ENCODE measurements around the gene SKI. TPM values are rescaled to one million over a fixed set of nuclear protein-coding genes. Genes with fewer than 3 reads are reported as not detected.

Gene SKI
- total RNA-seq, 1 donor, result 47.5 TPM

- no peaks in the 10 kb centered on the region for H3K4me1 ChIP-seq (ENCODE audit: insufficient read depth, low read length)
- H3K4me3 ChIP-seq (ENCODE audit: low read length), result no peak overlapping the region
- no peaks in the 10 kb centered on the region for H3K27me3 ChIP-seq (ENCODE audit: insufficient read depth, low read length)
- H3K9me3 ChIP-seq (ENCODE audit: low read depth, low read length), result no peaks in the 10 kb centered on the region
These were observed 125.7 kb downstream of the SKI start for GRCh38 chr1:2353551-2354438.

DNA sequence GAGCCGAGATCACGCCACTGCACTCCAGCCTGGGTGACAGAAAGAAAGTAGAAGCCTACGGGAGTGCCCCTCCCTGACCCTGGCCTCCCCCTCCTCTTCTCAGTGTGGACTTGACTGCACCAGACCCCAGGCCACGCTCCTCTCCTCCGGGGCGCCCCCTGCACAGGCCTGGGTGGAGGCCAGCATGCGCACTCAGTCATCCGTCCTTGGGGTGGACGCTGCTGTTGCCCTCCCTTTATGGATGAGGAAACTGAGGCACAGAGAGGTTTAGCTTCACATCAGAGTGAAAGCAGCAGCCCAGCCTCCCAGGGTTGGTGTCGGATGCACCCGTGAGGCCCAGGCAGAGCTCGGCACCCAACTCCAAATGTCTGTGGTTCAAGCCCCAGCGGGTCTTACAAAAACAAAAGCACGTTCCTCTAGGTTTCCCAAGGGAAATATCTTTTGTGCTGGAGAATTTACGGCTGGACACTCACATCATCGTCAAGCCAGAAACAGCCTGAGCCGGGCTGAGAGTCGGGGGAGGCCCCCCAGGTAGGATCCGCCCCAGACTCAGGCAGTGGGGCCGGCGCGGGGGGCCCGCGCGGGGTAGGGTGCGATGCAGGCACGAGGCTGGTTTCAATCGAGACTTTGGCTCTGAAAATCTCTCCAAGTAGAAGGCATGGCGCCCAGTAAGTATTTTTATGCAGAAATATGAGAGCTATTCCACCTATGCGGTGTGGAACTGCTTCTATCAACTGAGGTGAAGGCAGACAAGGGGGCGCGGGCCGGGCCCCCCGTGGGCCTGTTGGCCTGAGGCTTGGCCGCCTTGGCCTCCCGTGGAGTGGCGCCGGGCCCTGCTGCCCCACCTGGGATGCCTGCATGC, 126.6 kb downstream of the SKI start:
- Histone ChIP-seq H3K27me3 (ENCODE audit: insufficient read depth, low read length) (no peaks in the 10 kb centered on the region), H3K4me1 (ENCODE audit: insufficient read depth, low read length) (no peaks in the 10 kb centered on the region), H3K4me3 (ENCODE audit: low read length) (no peak overlapping the region), H3K9me3 (ENCODE audit: low read depth, low read length) (no peaks in the 10 kb centered on the region)

GRCh38 chr1:2355373-2356261, 127.5 kb downstream of the SKI start:
- H3K27me3 ChIP-seq (ENCODE audit: insufficient read depth, low read length), result no peaks in the 10 kb centered on the region
- no peak overlapping the region for H3K4me3 ChIP-seq (ENCODE audit: low read length)
- H3K9me3 ChIP-seq (ENCODE audit: low read depth, low read length), result no peaks in the 10 kb centered on the region
- no peaks in the 10 kb centered on the region for H3K4me1 ChIP-seq (ENCODE audit: insufficient read depth, low read length)

DNA sequence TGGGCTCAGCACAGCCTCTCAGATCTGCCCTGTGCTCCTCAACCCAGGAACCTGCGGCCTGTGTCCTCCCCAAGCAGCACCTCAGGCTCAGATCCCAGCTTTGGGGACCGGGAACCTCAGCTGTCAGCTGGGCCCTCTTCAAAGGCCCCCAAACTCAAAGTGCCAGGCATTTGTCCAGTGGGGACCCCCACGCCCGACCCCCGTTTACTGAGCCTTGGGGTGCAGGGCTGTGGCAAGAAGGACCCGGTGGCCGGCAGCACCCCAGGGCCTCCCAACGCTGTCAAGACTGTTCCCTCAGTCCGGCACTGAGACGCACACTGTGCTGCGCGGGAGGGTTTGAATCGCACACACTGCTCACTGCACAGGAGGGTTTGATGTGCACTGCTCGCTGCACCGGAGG, 128.3 kb downstream of the SKI start:
- Histone ChIP-seq H3K9me3 (ENCODE audit: low read depth, low read length) (no peaks in the 10 kb centered on the region), H3K4me1 (ENCODE audit: insufficient read depth, low read length) (no peaks in the 10 kb centered on the region), H3K4me3 (ENCODE audit: low read length) (no peak overlapping the region), H3K27me3 (ENCODE audit: insufficient read depth, low read length) (no peaks in the 10 kb centered on the region)

DNA sequence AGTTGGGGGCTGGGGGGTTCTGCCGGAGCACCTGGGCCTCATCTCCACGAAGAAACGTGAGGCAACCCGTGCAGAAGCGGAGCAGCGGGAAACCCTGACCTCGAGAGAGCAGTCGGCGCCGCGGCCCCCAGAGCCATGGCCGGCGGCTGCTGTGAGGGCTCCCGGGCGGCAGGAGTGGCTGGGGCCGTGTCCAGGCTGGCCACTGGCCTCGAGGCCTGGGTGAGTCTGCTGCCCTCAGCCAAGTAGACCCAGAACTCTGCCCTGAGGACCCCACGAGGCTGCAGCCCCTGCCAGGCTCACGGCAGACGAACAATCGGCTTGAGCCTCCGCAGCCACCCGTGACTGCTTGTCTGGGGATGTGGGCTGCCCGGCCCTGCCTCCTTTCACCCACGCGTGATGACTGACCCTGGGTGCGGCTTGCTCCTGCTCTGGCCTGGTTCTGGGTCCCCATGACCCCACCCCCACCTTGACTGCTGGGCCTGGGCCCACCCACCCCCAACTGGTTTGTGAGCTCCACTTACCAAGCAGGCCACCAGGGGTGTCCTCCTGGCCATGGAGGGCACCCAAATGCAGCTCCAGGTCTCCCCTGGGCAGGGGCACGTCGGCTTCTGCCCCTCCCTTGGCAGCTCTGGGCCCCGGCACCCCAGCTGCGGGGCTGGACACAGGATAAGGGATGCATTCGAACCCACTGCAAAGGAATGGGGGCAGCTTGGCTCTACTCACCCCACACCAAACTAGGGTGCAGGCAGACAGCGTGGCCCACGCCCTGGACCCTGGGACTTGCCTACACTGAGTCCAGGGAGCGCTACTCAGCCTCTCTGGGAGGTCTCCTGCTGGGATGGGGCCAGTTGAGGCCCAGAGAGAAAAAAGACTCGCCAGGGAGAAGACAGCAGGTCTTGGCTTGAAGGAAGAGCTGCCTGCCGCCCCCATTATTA, 129.1 kb downstream of the SKI start:
- H3K9me3 ChIP-seq (ENCODE audit: low read depth, low read length), result no peaks in the 10 kb centered on the region
- no peaks in the 10 kb centered on the region for H3K27me3 ChIP-seq (ENCODE audit: insufficient read depth, low read length)
- H3K4me1 ChIP-seq (ENCODE audit: insufficient read depth, low read length), result no peaks in the 10 kb centered on the region
- no peak overlapping the region for H3K4me3 ChIP-seq (ENCODE audit: low read length)

DNA sequence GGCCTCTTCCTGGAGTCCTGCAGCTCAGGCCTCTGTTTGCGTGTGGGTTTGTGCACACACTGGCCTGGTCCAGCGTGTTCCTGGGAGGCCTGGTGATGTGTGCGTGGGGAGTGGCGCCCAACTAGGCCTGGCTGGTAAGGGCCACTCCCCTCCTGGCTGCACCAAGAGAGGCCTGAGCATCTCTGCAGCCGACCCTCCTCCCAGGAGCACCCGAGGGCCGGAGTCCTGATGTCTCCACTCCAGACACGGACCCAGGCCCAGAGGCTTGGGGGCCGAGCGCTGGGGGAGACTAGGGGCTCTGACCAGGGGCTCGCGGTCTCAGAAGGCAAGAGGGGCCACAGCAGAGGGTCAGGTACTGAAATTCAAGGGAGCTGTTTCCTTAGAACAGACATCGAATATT, 130.0 kb downstream of the SKI start:
- Histone ChIP-seq H3K4me3 (ENCODE audit: low read length) (no peak overlapping the region), H3K9me3 (ENCODE audit: low read depth, low read length) (no peaks in the 10 kb centered on the region), H3K4me1 (ENCODE audit: insufficient read depth, low read length) (no peaks in the 10 kb centered on the region), H3K27me3 (ENCODE audit: insufficient read depth, low read length) (no peaks in the 10 kb centered on the region)

GRCh38 chr1:2358651-2359640, 130.8 kb downstream of the SKI start:
- no peak overlapping the region for H3K4me3 ChIP-seq (ENCODE audit: low read length)
- no peaks in the 10 kb centered on the region for H3K4me1 ChIP-seq (ENCODE audit: insufficient read depth, low read length)
- no peaks in the 10 kb centered on the region for H3K27me3 ChIP-seq (ENCODE audit: insufficient read depth, low read length)

More at GRCh38 chr1:2358651-2359640, 130.8 kb downstream of the SKI start:
- H3K9me3 ChIP-seq (ENCODE audit: low read depth, low read length), result no peaks in the 10 kb centered on the region

Other genes with a start within 250 kb of the SKI start
- under 0.01 TPM for gene CFAP74, start 224.5 kb upstream of the SKI start, total RNA-seq
- gene GABRD, start 209.0 kb upstream of the SKI start, total RNA-seq, result not detected
- gene PRKCZ, start 177.9 kb upstream of the SKI start, total RNA-seq, result 4.6 TPM
- gene FAAP20, start 33.5 kb upstream of the SKI start, total RNA-seq, result 11.0 TPM
- gene MORN1, start 163.2 kb downstream of the SKI start, total RNA-seq, result 4.2 TPM
- 18.8 TPM for gene RER1, start 163.5 kb downstream of the SKI start, total RNA-seq
- 7.5 TPM for gene PEX10, start 184.2 kb downstream of the SKI start, total RNA-seq
- gene PLCH2, start 248.0 kb downstream of the SKI start, total RNA-seq, result 4.7 TPM

Measured in mononuclear cell (primary cell).